Measurements from ENCODE around the gene CBX6.

CBX6 gene

GRCh38 chr22:38827510-38827909 is 44.5 kb downstream of the CBX6 start:
- Histone ChIP-seq H3K27ac (no peak overlapping the region), H3K4me3 (no peak overlapping the region)
- DNase-seq (ENCODE audit: low spot score) = no peak
- TF ChIP-seq, protein P1, sequence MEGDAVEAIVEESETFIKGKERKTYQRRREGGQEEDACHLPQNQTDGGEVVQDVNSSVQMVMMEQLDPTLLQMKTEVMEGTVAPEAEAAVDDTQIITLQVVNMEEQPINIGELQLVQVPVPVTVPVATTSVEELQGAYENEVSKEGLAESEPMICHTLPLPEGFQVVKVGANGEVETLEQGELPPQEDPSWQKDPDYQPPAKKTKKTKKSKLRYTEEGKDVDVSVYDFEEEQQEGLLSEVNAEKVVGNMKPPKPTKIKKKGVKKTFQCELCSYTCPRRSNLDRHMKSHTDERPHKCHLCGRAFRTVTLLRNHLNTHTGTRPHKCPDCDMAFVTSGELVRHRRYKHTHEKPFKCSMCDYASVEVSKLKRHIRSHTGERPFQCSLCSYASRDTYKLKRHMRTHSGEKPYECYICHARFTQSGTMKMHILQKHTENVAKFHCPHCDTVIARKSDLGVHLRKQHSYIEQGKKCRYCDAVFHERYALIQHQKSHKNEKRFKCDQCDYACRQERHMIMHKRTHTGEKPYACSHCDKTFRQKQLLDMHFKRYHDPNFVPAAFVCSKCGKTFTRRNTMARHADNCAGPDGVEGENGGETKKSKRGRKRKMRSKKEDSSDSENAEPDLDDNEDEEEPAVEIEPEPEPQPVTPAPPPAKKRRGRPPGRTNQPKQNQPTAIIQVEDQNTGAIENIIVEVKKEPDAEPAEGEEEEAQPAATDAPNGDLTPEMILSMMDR (IDR thresholded peaks at IDR 0.05) = no peak

- TF ChIP-seq, protein P1 (IDR thresholded peaks at IDR 0.05) = no peak
- Histone ChIP-seq H3K4me3 (no peak overlapping the region), H3K27ac (no peak overlapping the region)
- no peak for DNase-seq (ENCODE audit: low spot score)
These were observed 45.2 kb downstream of the CBX6 start for GRCh38 chr22:38826801-38827200.

DNA sequence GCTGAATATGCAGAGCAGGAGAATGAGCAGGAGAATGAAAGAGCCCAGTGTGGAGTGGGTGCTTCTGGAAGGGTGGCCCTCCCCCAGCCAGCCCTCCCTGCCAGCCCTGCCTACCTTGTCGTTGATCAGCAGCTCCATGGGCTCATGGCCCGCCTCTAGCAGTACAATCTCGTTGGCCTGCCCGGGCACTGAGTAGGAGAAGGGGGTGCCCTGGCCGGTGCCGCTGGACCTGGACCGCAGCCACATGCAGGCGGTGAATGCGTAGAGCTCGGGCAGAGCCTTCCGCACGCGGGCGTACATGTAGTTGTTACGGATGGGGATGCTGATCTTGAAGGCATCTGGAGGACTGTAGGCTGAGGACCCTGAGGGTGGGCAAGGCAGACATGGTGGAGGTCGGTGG is 45.6 kb downstream of the CBX6 start:
- no peak for DNase-seq (ENCODE audit: low spot score)
- H3K27ac ChIP-seq = no peak overlapping the region
- no peak overlapping the region for H3K4me3 ChIP-seq
- TF ChIP-seq, protein P1 (IDR thresholded peaks at IDR 0.05) = no peak

- Histone ChIP-seq H3K27ac (no peak overlapping the region), H3K4me3 (no peak overlapping the region)
- no peak for DNase-seq (ENCODE audit: low spot score)
- TF ChIP-seq, protein P1 (IDR thresholded peaks at IDR 0.05) = no peak
These were observed 47.4 kb downstream of the CBX6 start for GRCh38 chr22:38824585-38824984.

DNA sequence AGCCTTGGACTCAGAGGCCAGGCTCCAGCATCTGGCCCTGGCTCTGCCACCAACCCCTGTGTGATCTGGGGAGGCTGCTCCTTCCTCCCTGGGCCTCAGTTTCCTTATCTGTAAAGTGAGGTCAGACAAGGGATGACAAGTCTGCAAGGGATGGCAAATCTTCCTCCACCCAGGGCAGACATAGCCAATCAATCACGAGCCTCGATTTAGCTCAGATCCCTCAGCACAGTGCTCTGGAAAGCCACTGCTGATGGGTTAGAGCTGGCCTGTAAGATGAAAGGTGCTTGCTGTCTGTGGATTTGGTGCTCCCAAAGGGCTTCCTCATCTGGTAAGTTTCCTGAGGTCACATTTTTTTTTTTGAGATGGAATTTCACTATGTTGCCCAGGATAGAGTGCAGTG is 48.4 kb downstream of the CBX6 start:
- TF ChIP-seq, protein P1 (IDR thresholded peaks at IDR 0.05) = no peak
- DNase-seq (ENCODE audit: low spot score) = no peak
- no peak overlapping the region for H3K4me3 ChIP-seq
- no peak overlapping the region for H3K27ac ChIP-seq

- DNase-seq (ENCODE audit: low spot score) = no peak
- no peak overlapping the region for H3K27ac ChIP-seq
- no peak overlapping the region for H3K4me3 ChIP-seq
- TF ChIP-seq, protein P1 (IDR thresholded peaks at IDR 0.05) = no peak
These were observed 48.9 kb downstream of the CBX6 start for GRCh38 chr22:38823076-38823475.

DNA sequence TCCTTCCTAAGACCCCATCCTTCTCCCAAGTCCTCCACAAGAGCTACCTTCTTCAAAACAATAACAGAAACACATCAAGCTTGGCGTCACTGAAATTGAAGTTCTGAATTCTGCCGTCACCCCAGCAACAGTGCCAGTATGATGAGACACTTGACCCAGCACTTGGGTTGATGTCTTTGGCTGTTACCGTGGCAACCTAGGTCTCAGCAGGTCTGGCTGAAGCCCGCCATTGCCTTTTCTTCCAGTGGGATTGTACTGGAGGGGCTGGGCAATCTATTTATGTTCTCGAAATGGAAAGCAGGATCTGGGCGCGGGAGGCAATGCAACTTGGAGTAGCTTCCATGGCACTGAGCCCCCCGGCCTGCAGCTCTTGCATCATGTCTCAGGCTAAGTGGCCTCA is 52.0 kb downstream of the CBX6 start:
- TF ChIP-seq, protein P1 (IDR thresholded peaks at IDR 0.05) = no peak
- no peak overlapping the region for H3K4me3 ChIP-seq
- no peak for DNase-seq (ENCODE audit: low spot score)
- no peak overlapping the region for H3K27ac ChIP-seq

Data from coronary artery (tissue), 2 donors.